ENCODE measurements around the gene GPR45. TPM values are rescaled to one million over a fixed set of nuclear protein-coding genes. Genes with fewer than 3 reads are reported as not detected.
"Not testable (repeated sequence)": the region's sequence is repeated elsewhere in the genome, so short reads cannot be mapped to it uniquely, and the experiment has no call there.

Gene GPR45, protein sequence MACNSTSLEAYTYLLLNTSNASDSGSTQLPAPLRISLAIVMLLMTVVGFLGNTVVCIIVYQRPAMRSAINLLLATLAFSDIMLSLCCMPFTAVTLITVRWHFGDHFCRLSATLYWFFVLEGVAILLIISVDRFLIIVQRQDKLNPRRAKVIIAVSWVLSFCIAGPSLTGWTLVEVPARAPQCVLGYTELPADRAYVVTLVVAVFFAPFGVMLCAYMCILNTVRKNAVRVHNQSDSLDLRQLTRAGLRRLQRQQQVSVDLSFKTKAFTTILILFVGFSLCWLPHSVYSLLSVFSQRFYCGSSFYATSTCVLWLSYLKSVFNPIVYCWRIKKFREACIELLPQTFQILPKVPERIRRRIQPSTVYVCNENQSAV
- total RNA-seq (2014; rRNA removed; shearing (Covaris generic)) = not detected in 2 replicates

DNA sequence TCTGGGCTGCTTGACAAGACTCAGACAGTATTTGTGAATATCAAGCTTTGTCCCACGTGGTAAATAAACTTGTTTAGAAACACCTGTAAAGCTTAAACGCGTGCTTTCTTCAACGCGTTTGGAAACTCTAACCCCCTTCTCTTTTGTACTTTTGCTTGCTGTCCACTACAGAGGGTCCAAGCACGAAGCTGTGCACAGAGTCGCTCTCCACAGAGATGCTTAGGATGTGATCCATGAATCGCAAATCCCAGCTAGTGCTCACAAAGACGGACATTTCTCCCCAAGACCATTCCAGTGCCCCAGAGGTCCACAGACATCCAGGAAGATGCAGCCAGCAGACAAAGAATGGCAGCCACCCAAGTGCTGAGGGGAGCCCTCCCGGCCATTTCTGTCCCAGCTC is at the start of gene GPR45:
TSS of gene GPR45 (plus strand) at position 301 of the 400 bp plus-strand sequence. CDS start 116 bp downstream, outside the sequence.
- DNase-seq (ENCODE audit: low read depth) = no peak

DNA sequence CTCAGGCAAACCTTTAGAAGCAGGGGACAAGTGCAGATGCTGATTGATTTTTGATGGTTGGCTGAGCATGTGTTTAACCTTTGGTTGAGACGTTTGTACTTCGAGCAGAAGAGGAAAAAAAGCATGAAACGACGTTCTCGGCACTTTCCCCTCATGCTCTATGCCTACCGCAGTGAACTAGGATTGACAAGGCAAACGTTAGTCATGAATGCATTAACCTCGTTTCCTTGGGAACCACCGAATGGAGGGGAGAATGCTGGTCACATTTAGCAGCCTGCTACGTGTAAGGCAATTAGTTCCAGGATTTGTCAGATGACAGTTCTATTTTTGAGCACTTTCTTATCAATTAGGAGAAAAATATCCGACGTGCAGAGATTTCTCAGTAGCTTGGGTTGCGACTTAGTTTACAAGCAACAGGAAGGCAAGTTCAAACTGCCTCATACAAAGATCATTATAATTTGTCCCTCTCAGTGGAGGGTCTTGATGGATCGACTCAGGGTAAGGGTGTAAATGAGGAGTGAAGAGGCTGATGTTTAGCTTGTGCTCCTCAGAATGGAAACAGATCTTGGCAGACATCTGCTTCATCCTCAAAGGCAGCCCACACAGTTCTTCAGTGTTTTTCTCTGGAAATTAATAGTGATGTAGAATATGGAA is 47.4 kb upstream of the GPR45 start:
- DNase-seq (ENCODE audit: low read depth) = peak; percentile 25

GRCh38 chr2:105196651-105197050 is 44.9 kb upstream of the GPR45 start:
- no peak for DNase-seq (ENCODE audit: low read depth)

DNA sequence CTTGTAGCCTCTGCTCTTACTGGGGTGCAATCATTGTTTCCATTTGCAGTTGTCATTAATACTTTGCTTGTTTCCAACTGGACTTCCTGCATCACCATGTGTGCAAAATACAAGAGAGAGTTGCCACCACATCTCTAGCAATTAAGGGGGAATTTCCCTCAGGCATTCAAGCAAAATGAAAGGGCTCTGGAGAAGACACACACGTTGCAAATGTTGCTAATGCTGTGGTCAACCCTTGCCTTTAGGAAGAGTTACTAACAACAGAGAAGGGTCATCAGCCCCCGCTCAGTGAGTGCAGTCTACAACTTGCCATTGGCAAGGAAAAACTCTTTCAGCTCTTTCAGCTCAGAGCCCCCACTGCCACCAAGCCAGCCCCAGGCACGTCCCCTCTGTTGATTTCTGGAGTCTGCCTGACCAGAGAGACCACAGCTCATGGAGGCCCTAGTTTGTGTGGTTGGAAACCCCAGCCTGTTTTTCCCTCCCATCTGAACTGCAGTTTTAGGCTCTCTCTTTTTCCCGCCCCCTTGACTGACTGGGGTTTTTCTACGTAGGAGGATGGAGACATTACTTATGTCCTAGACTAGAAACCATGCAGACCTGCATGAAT is 25.9 kb upstream of the GPR45 start:
- peak; percentile 24 for DNase-seq (ENCODE audit: low read depth)

GRCh38 chr2:105220604-105221003 is 20.9 kb upstream of the GPR45 start:
- no peak for DNase-seq (ENCODE audit: low read depth)

GRCh38 chr2:105224444-105224843 is 17.1 kb upstream of the GPR45 start:
- no peak for DNase-seq (ENCODE audit: low read depth)

GRCh38 chr2:105231232-105231619 is 10.3 kb upstream of the GPR45 start:
- no peak for DNase-seq (ENCODE audit: low read depth)

GRCh38 chr2:105235388-105236059 is 6.0 kb upstream of the GPR45 start:
- DNase-seq (ENCODE audit: low read depth) = peak; percentile 81

DNA sequence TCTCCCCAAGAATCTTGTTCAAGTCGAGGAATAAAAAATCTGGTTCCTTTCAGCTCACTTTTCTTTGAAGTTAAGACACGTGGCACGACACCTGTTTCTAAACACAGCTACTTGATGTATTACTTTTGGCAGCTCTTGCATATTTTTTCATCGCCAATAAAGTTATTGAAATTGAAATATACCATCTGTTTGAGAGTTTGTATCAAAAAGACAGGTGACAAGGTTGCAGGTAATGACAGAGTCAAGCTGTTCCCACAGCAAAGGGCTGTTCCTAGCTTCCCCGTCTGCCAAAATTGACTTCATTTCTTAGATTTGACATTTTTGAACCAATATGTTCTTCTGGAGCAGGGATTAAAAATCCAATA is 5.5 kb upstream of the GPR45 start:
- no peak for DNase-seq (ENCODE audit: low read depth)

DNA sequence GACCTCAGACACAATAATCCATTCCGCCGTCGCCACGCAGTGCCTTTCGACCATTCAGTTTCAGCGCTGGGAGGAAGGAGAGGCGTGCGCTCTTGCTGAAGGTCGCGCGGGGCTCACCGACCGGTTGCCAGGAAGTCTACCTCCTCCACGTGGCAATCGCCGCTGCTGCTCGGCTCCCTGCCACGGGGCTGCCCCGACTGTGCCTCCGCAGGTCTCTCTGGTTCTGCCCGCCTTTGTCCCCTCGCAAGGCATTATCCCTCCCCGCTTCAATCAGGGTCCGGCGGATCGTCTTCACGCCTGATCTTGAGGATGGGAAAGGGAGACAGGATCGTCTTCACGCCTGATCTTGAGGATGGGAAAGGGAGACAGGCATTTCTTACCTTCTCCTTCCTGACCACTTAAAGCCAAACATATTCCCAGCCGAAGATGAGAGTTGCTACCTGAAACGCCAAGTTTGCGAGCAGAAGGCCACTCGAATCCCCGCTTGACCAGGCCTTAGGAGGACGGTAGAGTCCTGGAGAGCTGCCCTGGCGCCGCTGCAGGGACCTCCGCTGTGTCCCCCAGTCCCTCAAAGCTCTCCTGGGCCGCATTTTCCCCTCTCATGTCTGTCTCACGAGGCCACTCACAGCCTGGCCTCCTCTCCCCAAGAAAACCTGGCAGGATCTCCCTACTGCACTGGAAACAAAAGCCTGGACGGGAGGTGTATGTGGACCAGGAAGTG is 4.3 kb upstream of the GPR45 start:
- DNase-seq (ENCODE audit: low read depth) = no peak

- DNase-seq (ENCODE audit: low read depth) = peak; percentile 32
These were observed 2.8 kb upstream of the GPR45 start for GRCh38 chr2:105238664-105239240.

- DNase-seq (ENCODE audit: low read depth) = peak; percentile 92
These were observed 1.6 kb upstream of the GPR45 start for GRCh38 chr2:105239924-105240323.

DNA sequence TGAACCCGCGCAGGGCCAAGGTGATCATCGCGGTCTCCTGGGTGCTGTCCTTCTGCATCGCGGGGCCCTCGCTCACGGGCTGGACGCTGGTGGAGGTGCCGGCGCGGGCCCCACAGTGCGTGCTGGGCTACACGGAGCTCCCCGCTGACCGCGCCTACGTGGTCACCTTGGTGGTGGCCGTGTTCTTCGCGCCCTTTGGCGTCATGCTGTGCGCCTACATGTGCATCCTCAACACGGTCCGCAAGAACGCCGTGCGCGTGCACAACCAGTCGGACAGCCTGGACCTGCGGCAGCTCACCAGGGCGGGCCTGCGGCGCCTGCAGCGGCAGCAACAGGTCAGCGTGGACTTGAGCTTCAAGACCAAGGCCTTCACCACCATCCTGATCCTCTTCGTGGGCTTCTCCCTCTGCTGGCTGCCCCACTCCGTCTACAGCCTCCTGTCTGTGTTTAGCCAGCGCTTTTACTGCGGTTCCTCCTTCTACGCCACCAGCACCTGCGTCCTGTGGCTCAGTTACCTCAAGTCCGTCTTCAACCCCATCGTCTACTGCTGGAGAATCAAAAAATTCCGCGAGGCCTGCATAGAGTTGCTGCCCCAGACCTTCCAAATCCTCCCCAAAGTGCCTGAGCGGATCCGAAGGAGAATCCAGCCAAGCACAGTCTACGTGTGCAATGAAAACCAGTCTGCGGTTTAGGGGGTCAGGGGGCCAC is 897 bp downstream of the GPR45 start:
- no peak for DNase-seq (ENCODE audit: low read depth)

DNA sequence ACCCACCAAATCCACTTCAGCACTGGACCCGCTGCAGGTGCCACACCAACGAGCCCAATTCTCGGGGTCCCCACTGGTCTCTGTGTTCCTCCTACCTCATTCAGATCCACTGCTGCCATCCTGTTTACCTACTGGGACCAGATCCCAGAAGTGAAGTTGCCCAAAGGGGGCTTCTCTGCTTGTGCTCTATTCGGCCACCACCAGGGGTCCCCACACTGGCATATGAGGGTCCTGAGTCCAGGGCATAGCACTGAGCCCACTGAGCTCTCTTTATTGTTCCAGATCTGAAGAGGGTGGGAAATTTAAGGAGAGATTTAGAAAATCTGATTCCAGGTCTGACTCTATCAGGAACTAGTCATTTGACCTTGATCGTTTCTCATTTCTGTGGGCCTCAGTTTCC is 2.4 kb downstream of the GPR45 start:
- no peak for DNase-seq (ENCODE audit: low read depth)

DNA sequence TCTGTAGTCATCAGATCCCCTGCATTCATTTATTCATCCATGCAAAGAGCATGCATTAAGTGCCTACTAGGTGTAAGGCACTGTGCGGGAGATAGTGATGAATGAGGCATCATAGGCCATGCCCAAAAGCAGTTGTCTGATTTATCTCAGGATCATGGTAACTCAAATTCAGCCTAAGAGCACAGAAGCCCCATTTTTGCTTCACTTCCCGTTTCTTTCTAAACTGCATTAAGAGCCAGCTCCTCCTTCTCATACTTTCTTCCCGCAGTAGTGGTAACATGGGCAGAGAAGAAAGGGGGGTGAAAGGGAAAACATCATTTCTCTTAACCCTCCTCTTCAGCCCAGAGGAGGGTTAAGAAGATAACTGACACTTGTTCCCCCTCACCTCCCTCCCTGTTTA is 2.9 kb downstream of the GPR45 start:
- DNase-seq (ENCODE audit: low read depth) = no peak

DNA sequence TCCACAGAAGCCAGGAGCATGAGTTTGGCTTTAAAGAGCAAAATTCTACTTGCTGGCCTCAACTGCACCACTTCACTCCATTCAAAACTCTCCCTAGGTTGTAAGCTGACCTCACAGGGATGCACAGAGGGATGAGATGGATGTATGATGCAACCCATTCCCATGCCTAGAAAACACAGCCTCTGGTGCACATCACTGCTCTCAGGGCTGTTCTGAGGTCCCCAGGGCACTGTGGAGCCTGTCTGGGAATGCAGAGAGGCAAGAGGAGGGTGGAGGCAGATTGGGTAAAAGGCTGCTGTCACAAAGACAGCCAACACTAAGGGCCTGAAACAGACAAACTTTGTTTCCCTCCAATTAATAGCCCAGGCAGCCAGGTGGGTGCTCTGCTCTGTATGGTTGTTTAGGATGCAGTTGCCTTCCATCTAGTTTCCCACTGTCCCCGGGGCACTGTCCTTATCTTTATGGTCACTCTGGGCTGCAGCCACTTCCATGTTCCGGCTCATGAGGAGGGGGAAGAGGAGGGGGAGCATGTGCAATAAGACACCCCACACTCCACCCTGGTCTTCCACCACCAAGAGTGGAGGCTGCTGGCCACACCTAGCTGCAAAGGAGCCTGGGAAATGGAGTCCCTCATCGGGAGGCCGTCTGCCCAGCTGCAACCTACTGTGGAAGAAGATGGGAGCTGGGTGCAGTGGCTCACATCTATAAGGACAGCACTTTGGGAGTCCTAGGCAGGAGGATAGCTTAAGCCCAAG is 7.0 kb downstream of the GPR45 start:
- DNase-seq (ENCODE audit: low read depth) = no peak

GRCh38 chr2:105249181-105249580 is 7.6 kb downstream of the GPR45 start:
- DNase-seq (ENCODE audit: low read depth) = no peak

GRCh38 chr2:105249891-105250290 is 8.3 kb downstream of the GPR45 start:
- no peak for DNase-seq (ENCODE audit: low read depth)

DNA sequence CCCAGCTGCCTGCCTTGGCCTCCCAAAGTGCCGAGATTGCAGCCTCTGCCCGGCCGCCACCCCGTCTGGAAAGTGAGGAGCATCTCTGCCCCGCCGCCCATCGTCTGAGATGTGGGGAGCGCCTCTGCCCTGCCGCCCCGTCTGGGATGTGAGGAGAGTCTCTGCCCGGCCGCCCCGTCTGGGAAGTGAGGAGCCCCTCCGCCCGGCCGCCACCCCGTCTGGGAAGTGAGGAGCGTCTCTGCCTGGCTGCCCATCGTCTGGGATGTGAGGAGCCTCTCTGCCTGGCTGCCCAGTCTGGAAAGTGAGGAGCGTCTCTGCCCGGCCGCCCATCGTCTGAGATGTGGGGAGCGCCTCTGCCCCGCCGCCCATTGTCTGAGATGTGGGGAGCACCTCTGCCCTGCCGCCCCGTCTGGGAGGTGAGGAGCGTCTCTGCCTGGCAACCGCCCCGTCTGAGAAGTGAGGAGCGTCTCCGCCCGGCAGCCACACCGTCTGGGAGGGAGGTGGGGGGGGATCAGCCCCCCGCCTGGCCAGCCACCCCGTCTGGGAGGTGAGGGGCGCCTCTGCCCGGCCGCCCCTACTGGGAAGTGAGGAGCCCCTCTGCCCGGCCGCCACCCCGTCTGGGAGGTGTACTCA is 9.6 kb downstream of the GPR45 start:
- not testable (repeated sequence) for DNase-seq (ENCODE audit: low read depth)

Measured in RPMI7951 (cell line).